ENCODE measurements around the gene CFAP53. TPM values are rescaled to one million over a fixed set of nuclear protein-coding genes. Genes with fewer than 3 reads are reported as not detected.

The CFAP53 gene
- total RNA-seq, 1 experiment from 2014 or later: 0.26 TPM

DNA sequence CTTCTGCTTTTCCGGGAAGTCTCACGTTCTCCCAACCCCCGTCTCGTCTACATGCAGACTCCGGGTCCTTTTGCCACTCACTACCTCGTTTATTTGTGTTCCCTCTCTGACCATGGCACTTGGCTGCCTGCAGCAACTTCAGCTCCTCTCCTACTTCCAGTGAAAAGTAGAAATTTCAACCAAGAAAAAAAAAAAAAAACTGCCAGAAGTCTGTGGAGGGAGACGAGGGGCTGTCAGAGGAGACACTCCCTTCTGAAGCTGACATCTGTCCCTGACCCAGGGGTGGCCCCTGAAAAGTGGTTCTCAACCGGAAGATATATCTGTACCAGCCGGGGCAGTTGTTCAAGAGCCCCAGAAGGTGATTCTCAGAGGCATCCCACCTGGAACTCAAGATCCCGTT lies 70.6 kb downstream of the CFAP53 start:
- no peaks in the 10 kb centered on the region for H3K4me1 ChIP-seq (ENCODE audit: insufficient read depth, low read length, poor library complexity, severe bottlenecking)
- no peaks in the 10 kb centered on the region for H3K36me3 ChIP-seq (ENCODE audit: insufficient read depth, low read length, poor library complexity, severe bottlenecking)
- peaks cover 96% of the 10 kb centered on the region for H3K27me3 ChIP-seq (replicated peaks; ENCODE audit: insufficient read depth, low read depth, low read length, poor library complexity)
- no TSS peak for BruUV-seq (replicated peaks)
- ChIA-PET CTCF (interaction anchor here (0.6 to 0.7 kb wide), 4 partner anchors 19 to 211 kb away, joined by 3 to 8 read pairs (median 4); no protein-coding TSS in a partner anchor), POLR2A (ENCODE audit: low non-redundant PET) (no interaction called here)
- H3K9me3 ChIP-seq (ENCODE audit: low read depth, low read length, poor library complexity, severe bottlenecking): no peaks in the 10 kb centered on the region
- no peak overlapping the region for H3K27ac ChIP-seq (ENCODE audit: low read depth, low read length, poor library complexity, severe bottlenecking)
- H3K4me3 ChIP-seq (ENCODE audit: low read depth, low read length, poor library complexity, severe bottlenecking): no peak overlapping the region
- no peak for DNase-seq (ENCODE audit: low spot score)
- TF ChIP-seq, protein P1, sequence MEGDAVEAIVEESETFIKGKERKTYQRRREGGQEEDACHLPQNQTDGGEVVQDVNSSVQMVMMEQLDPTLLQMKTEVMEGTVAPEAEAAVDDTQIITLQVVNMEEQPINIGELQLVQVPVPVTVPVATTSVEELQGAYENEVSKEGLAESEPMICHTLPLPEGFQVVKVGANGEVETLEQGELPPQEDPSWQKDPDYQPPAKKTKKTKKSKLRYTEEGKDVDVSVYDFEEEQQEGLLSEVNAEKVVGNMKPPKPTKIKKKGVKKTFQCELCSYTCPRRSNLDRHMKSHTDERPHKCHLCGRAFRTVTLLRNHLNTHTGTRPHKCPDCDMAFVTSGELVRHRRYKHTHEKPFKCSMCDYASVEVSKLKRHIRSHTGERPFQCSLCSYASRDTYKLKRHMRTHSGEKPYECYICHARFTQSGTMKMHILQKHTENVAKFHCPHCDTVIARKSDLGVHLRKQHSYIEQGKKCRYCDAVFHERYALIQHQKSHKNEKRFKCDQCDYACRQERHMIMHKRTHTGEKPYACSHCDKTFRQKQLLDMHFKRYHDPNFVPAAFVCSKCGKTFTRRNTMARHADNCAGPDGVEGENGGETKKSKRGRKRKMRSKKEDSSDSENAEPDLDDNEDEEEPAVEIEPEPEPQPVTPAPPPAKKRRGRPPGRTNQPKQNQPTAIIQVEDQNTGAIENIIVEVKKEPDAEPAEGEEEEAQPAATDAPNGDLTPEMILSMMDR (conservative IDR thresholded peaks at IDR 0.05; ENCODE audit: low read depth, low read length): no peak
- TF ChIP-seq EZH2 (IDR thresholded peaks at IDR 0.05; ENCODE audit: borderline replicate concordance, low read depth, low read length, poor library complexity, severe bottlenecking): peak; percentile 61
- intact Hi-C loops (cut with micrococcal nuclease; ENCODE audit: unreplicated experiment): no loop called here

DNA sequence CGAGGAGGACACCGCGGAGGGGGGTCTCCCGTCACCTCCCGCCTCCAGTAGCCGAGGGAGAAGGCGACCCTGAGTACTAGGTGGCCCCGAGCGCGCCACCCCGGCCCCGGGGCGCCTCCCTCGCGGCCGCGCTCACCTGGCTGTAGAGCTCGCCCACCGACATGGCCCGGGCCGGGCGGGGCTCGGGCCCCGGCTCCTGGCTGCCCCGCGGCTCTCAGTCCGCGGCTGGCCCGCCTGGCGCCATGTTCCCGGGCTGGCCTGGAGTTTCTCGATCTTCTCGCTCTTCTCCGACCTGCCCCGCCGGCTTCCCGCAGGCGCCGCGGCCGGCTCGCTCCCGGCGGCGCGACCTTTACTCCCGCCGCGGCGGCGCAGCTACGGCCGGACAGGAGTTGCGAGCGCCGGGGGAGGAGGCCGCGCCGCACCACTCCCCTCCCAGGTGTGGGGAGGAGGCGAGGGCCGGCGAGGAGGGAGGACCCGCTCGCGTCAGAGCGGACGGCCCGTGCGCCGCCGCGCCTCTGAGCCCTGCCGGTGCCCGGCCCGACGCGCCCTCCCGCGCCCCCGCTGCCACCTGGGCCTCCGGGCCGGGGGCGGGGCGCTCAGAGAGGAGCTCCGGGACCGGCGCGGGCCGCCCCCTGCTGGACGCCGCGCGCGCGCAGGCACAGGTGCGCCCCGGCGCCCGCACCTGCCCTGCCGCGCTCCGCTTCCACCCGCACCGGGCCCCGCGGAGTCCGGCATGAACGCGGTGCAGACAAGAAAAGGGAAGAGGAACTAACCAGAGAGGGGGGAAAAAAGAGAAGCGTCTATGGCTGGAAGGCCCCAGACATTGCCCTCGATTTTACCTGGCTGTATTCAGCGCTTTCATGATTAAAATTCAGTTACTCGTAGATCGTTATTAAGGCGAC lies 71.4 kb downstream of the CFAP53 start, which contains the start of gene MYO5B:
TSS of gene MYO5B (minus strand) at position 517 of the 902 bp plus-strand sequence. CDS start at position 163, 354 bp downstream.
- CTCF ChIA-PET: interaction anchor here (0.5 to 0.7 kb wide), 4 partner anchors 16 to 182 kb away, joined by 3 to 8 read pairs (median 4); no protein-coding TSS in a partner anchor
- Histone ChIP-seq H3K27me3 (replicated peaks; ENCODE audit: insufficient read depth, low read depth, low read length, poor library complexity) (peaks cover 97% of the 10 kb centered on the region), H3K36me3 (ENCODE audit: insufficient read depth, low read length, poor library complexity, severe bottlenecking) (no peaks in the 10 kb centered on the region), H3K4me1 (ENCODE audit: insufficient read depth, low read length, poor library complexity, severe bottlenecking) (no peaks in the 10 kb centered on the region), H3K27ac (ENCODE audit: low read depth, low read length, poor library complexity, severe bottlenecking) (no peak within 1 kb of the TSS), H3K4me3 (ENCODE audit: low read depth, low read length, poor library complexity, severe bottlenecking) (peak within 1 kb of the TSS; percentile 30), H3K9me3 (ENCODE audit: low read depth, low read length, poor library complexity, severe bottlenecking) (no peaks in the 10 kb centered on the region)
- intact Hi-C loops (cut with micrococcal nuclease; ENCODE audit: unreplicated experiment): no loop called here
- BruUV-seq (replicated peaks): no TSS peak
- peak; percentile 10 for DNase-seq (ENCODE audit: low spot score)
- POLR2A ChIA-PET (ENCODE audit: low non-redundant PET): no interaction called here
- TF ChIP-seq EZH2 (IDR thresholded peaks at IDR 0.05; ENCODE audit: borderline replicate concordance, low read depth, low read length, poor library complexity, severe bottlenecking): peak; percentile 71
- TF ChIP-seq, protein P1 (conservative IDR thresholded peaks at IDR 0.05; ENCODE audit: low read depth, low read length): no peak

DNA sequence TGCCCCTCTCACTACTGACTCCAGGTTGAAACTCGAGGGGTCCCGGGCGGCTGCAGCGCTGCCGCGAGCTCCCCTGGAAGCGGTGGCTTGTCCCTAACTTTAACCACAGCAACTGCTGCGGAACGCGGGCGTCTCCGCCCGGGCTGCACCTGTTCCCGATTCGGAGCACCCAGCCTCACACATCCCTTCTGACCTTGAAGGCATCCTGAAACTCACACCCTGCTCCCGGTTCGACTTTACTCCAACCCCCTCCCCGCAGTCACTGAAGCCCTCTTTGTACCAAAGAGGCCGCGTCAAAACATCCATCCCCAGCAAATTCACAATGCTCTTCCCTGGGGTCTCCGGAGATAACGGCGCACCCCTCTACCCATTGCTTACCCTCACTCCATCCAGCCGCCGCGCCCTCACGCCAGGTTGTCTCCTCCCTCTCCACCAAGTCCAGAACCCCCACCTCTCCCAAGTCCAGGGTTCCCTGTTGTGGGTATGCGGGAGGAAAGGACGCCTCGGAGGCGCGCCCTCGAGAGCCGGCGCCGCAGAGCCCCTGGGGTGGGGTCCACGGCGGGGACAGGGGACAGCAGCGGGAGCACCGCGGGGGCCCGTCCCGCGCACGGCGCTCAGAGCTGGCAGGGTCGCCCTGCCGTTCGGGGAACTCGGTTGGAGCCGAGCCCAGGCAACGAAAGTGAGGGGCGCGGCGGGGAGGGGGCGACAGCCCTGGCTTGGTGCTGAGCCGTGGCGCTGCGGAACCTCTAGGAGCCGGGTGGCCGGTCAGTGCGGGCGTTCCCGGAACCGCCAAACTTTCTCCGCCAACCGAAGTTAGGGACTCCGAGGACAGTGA lies 72.3 kb downstream of the CFAP53 start:
- DNase-seq (ENCODE audit: low spot score): no peak
- ChIA-PET CTCF (interaction anchor here (0.5 kb wide), 1 partner anchor 17 kb away, joined by 4 read pairs; no protein-coding TSS in a partner anchor), POLR2A (ENCODE audit: low non-redundant PET) (no interaction called here)
- Histone ChIP-seq H3K36me3 (ENCODE audit: insufficient read depth, low read length, poor library complexity, severe bottlenecking) (no peaks in the 10 kb centered on the region), H3K27ac (ENCODE audit: low read depth, low read length, poor library complexity, severe bottlenecking) (no peak overlapping the region), H3K27me3 (replicated peaks; ENCODE audit: insufficient read depth, low read depth, low read length, poor library complexity) (peaks cover 97% of the 10 kb centered on the region), H3K9me3 (ENCODE audit: low read depth, low read length, poor library complexity, severe bottlenecking) (no peaks in the 10 kb centered on the region), H3K4me1 (ENCODE audit: insufficient read depth, low read length, poor library complexity, severe bottlenecking) (no peaks in the 10 kb centered on the region), H3K4me3 (ENCODE audit: low read depth, low read length, poor library complexity, severe bottlenecking) (peak overlapping the region; percentile 30)
- BruUV-seq (replicated peaks): no TSS peak
- intact Hi-C loops (cut with micrococcal nuclease; ENCODE audit: unreplicated experiment): no loop called here
- TF ChIP-seq EZH2 (IDR thresholded peaks at IDR 0.05; ENCODE audit: borderline replicate concordance, low read depth, low read length, poor library complexity, severe bottlenecking): peak; percentile 97
- TF ChIP-seq, protein P1 (conservative IDR thresholded peaks at IDR 0.05; ENCODE audit: low read depth, low read length): no peak
